ENCODE measurements around the gene ESX1.
"Not testable (repeated sequence)": the region's sequence is repeated elsewhere in the genome, so short reads cannot be mapped to it uniquely, and the experiment has no call there.

ESX1 gene

GRCh38 chrX:104254442-104255115 lies at the start of gene ESX1:
ESX1 (minus strand) TSS chrX:104254933; CDS start chrX:104254849, 84 bp downstream.
- DNase-seq, result no peak

GRCh38 chrX:104295636-104296035 lies 40.9 kb upstream of the ESX1 start:
- no peak for DNase-seq

GRCh38 chrX:104288961-104289360 lies 34.2 kb upstream of the ESX1 start:
- DNase-seq, result no peak

- DNase-seq, result no peak
Measured at GRCh38 chrX:104288269-104288668, 33.5 kb upstream of the ESX1 start.

- no peak for DNase-seq
Measured at GRCh38 chrX:104285201-104285600, 30.5 kb upstream of the ESX1 start.

- peak; percentile 1 for DNase-seq
Measured at GRCh38 chrX:104284507-104284906, 29.8 kb upstream of the ESX1 start.

- no peak for DNase-seq
Measured at GRCh38 chrX:104282166-104282725, 27.5 kb upstream of the ESX1 start.

- no peak for DNase-seq
Measured at GRCh38 chrX:104281564-104281963, 26.8 kb upstream of the ESX1 start.

- no peak for DNase-seq
Measured at GRCh38 chrX:104280609-104281008, 25.9 kb upstream of the ESX1 start.

- DNase-seq, result no peak
Measured at GRCh38 chrX:104270916-104271512, 16.3 kb upstream of the ESX1 start.

GRCh38 chrX:104270212-104270611 lies 15.5 kb upstream of the ESX1 start:
- DNase-seq, result no peak

- DNase-seq, result no peak
Measured at GRCh38 chrX:104255465-104255864, 732 bp upstream of the ESX1 start.

GRCh38 chrX:104253567-104254441 lies 929 bp downstream of the ESX1 start:
- DNase-seq, result no peak

GRCh38 chrX:104250470-104250869 lies 4.3 kb downstream of the ESX1 start:
- DNase-seq, result no peak

GRCh38 chrX:104230060-104230459 lies 24.7 kb downstream of the ESX1 start:
- not testable (repeated sequence) for DNase-seq

GRCh38 chrX:104211187-104211586 lies 43.5 kb downstream of the ESX1 start:
- no peak for DNase-seq

GRCh38 chrX:104205548-104205947 lies 49.2 kb downstream of the ESX1 start:
- no peak for DNase-seq

All from T1000 (cell line).